Mucosa of rectum (tissue), 2 donors: ENCODE data around the gene AHSA1.

Experiments
- H3K27ac ChIP-seq, 2 donors: one replicate each; pipeline ENCODE4 v1.7.0; 2013; ENCODE audit warnings: inconsistent platforms in 2 of 2, low read depth in 2 of 2, low read length in 2 of 2
- H3K27me3 ChIP-seq, 2 donors: one replicate each; pipeline ENCODE4 v1.7.0; 2013; ENCODE audit warnings: low read length in 2 of 2; ENCODE audit not compliant: control insufficient read depth in 2 of 2, insufficient read depth in 2 of 2
- H3K36me3 ChIP-seq, 2 donors: one replicate each; pipeline ENCODE4 v1.7.0; 2013; ENCODE audit warnings: low read length in 2 of 2; ENCODE audit not compliant: control insufficient read depth in 2 of 2, insufficient read depth in 2 of 2
- H3K4me1 ChIP-seq, 2 donors: one replicate each; pipeline ENCODE4 v1.7.0; 2013; ENCODE audit warnings: low read length in 2 of 2, mild to moderate bottlenecking in 1 of 2; ENCODE audit not compliant: control insufficient read depth in 2 of 2, insufficient read depth in 2 of 2
- H3K4me3 ChIP-seq, 2 donors: one replicate each; pipeline ENCODE4 v1.7.0; 2013; ENCODE audit warnings: low read length in 2 of 2
- H3K9ac ChIP-seq, 2 donors: one replicate each; pipeline ENCODE4 v1.7.0; 2013; ENCODE audit warnings: low read length in 2 of 2, low read depth in 1 of 2, mild to moderate bottlenecking in 1 of 2
- H3K9me3 ChIP-seq, 2 donors: one replicate each; pipeline ENCODE4 v1.7.0; 2013; ENCODE audit warnings: low read length in 2 of 2; ENCODE audit not compliant: control insufficient read depth in 2 of 2
- donor health status: healthy.
- donor health status: Normal muscosa, but diverticular disease.

The AHSA1 gene

DNA sequence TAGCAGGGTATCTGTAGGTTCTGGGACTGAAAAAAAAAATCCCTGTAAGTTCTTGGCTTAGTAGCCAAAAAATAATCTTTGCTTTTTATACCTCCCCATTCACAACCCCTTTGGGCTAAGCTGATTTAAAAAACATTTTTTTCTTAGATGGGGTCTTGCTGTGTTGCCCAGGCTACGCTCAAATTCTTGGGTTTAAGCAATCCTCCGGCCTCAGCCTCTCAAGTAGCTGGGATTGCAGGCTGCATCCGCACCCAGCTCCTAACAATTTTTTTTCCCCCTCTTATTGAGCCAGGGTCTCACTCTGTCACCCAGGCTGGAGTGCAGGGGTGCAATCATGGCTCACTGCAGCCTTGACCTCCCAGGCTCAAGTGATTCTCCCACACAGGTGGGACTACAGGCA, 49.9 kb downstream of the AHSA1 start:
- Histone ChIP-seq H3K4me1 (no peaks in the 10 kb centered on the region), H3K9ac (no peak overlapping the region), H3K27me3 (no peaks in the 10 kb centered on the region), H3K4me3 (no peak overlapping the region), H3K9me3 (no peaks in the 10 kb centered on the region), H3K36me3 (peaks cover 32 to 33% of the 10 kb centered on the region in 2 donors), H3K27ac (no peak overlapping the region)

- H3K9ac ChIP-seq = no peak overlapping the region
- H3K36me3 ChIP-seq = peaks cover 32 to 33% of the 10 kb centered on the region in 2 donors
- no peaks in the 10 kb centered on the region for H3K9me3 ChIP-seq
- H3K27me3 ChIP-seq = no peaks in the 10 kb centered on the region
- no peak overlapping the region for H3K4me3 ChIP-seq
- no peak overlapping the region for H3K27ac ChIP-seq
- no peaks in the 10 kb centered on the region for H3K4me1 ChIP-seq
These were observed 50.4 kb downstream of the AHSA1 start for GRCh38 chr14:77508249-77508648.

DNA sequence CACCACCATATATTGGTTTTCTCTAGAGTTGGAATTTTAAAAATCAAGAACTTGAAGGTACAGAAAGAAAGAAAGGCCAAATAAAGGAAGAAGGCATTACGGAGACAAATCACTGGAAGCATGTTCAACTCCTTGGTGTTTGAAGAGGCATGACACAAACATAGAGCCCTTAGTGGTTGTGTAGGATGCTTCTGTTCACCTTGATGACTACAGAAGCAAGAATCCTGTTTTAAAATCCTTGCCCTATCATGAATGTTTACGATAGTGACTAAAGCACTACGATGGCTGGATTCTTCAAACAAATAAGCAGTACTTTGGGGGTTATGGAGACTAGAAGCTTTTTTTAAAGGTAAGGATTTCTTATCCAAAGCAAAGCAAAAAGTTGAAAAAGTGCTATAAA, 51.0 kb downstream of the AHSA1 start:
- Histone ChIP-seq H3K36me3 (peaks cover 32 to 33% of the 10 kb centered on the region in 2 donors), H3K4me1 (no peaks in the 10 kb centered on the region), H3K4me3 (no peak overlapping the region)

GRCh38 chr14:77509366-77509765, 51.5 kb downstream of the AHSA1 start:
- H3K36me3 ChIP-seq = peaks cover 32 to 33% of the 10 kb centered on the region in 2 donors
- no peak overlapping the region for H3K27ac ChIP-seq
- no peak overlapping the region for H3K9ac ChIP-seq
- H3K4me3 ChIP-seq = no peak overlapping the region
- no peaks in the 10 kb centered on the region for H3K27me3 ChIP-seq
- no peaks in the 10 kb centered on the region for H3K4me1 ChIP-seq
- no peaks in the 10 kb centered on the region for H3K9me3 ChIP-seq

More for the DNA sequence above, 51.0 kb downstream of the AHSA1 start:
- Histone ChIP-seq H3K9me3 (no peaks in the 10 kb centered on the region), H3K9ac (no peak overlapping the region), H3K27ac (no peak overlapping the region), H3K27me3 (no peaks in the 10 kb centered on the region)

DNA sequence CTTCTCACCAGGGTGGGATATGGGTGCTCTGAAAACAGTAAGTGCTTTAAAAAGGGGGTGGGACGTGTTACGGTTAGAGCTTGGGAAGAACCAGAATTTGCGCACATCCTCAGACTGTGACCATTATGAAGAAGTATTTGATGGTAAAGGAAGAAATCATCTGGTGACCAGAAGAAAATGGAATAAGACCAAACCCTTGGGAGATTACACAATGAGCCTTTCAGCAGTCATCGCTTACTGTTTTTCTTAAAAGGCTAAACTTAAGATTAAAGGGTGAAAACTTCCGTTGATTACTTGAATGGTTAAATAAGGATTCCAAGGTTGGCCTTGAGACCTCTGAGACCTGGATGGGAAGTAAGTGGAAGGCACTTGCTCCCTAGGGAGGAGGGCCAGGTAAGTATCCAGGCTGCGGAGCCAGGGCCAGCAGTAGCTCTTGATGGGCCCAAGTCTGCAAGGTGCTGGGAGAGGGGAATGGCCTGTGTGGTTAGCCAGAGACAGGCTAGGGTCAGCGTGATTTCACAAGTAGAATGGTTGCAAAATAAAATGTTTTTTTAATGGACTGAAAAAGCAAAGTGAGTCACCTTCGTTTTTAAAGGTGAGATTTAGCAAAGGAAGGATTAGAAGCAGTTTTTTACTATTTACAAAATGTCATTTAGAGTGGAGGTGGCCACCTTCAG, 53.7 kb downstream of the AHSA1 start:
- H3K9ac ChIP-seq = no peak overlapping the region
- no peaks in the 10 kb centered on the region for H3K9me3 ChIP-seq
- no peak overlapping the region for H3K4me3 ChIP-seq
- H3K27me3 ChIP-seq = no peaks in the 10 kb centered on the region
- H3K4me1 ChIP-seq = no peaks in the 10 kb centered on the region
- no peak overlapping the region for H3K27ac ChIP-seq
- H3K36me3 ChIP-seq = peaks cover 36 to 47% of the 10 kb centered on the region in 2 donors

GRCh38 chr14:77516126-77516525, 58.2 kb downstream of the AHSA1 start:
- Histone ChIP-seq H3K36me3 (peaks cover 44 to 49% of the 10 kb centered on the region in 2 donors), H3K4me3 (no peak overlapping the region), H3K9ac (no peak overlapping the region), H3K4me1 (no peaks in the 10 kb centered on the region), H3K27ac (no peak overlapping the region), H3K27me3 (no peaks in the 10 kb centered on the region), H3K9me3 (no peaks in the 10 kb centered on the region)
